Fibroblast of the conjunctiva (primary cell): ENCODE data around the gene PPP2R5D.
"Not testable (repeated sequence)": the region's sequence is repeated elsewhere in the genome, so short reads cannot be mapped to it uniquely, and the experiment has no call there.

Source experiments
- DNase-seq: peaks from one replicate; pipeline ENCODE4 v3.0.0-alpha.2; 2010; ENCODE audit warnings: low read depth

The PPP2R5D gene

DNA sequence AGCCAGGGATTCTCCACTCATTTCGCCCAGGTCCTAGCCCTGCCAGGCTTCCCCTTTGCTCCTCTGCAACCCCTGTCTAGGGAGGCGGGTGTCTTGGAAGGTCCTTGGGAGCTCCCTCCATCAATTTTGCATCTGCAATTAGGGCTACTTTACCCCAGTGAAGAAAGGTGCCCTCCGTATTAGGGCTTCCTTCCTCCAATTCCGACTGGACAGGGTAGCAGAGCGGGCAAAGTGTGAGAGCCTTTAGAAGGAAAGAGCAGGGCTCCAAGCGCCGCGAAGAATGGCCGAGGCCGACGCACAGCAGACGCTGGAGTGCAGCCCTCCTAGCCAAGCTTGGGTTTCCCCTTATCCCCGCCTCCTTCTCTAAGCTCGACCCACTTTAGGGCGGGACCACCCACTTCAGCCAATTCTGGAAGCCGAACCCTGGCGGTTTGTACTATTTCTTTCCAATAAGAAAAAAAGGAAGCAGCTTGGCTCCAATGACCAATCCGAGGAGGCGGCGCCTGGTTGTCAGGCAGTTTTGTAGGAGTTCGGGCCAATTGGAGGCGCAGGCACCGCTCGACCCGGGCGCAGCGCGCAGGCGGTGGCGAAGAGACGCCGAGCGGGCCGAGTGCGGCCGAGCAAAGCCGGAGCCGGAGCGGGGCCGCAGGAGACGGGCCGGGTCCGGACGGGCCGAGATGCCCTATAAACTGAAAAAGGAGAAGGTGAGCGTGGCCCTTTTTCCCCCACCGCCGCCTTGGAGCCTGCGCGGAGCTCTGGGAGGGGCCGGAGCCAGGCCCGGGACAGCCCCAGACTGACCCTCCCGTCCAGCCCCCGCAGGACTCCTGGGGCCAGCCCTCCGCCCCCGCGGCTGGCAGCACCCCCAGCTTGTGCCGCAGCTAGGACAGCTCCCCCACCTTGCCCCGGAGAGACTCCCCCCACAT lies at the start of gene PPP2R5D:
Gene PPP2R5D, plus strand, starts transcription at position 570 of the 923 bp plus-strand sequence. Its CDS starts 108 bp downstream, at position 678.
- DNase-seq: peak; percentile 98

DNA sequence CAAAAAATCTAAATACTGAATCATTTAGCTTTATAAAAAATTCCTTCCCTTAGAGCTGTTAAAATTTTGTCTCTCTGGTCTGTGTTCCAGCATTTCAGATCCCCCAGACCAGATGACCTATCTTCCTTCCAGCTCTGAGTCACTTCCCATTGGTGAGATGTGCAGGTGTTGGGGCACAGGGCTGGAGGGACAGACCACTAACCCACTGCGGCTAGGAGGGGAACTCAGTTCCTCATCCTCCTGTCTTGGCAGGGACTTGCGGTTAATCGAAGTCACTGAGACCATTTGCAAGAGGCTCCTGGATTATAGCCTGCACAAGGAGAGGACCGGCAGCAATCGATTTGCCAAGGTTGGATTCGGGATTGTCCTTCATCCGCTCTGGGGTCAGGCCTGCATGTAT lies 49.0 kb upstream of the PPP2R5D start:
- no peak for DNase-seq

DNA sequence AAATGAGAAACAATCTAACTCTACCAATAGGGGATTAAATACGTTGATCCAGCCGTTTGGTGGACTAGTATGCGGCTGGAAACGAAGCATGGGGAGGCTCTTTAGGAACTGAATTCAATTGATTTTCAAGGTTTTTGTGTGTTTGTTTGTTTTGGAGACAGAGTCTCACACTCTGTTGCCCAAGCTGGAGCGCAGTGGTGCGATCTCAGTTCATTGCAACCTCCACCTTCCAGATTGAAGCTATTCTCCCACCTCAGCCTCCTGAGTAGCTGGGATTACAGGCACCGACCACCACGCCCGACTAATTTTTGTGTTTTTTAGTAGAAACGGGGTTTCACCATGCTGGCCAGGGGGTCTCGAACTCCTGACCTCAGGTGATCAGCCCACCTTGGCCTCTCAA lies 48.0 kb upstream of the PPP2R5D start:
- DNase-seq: no peak

DNA sequence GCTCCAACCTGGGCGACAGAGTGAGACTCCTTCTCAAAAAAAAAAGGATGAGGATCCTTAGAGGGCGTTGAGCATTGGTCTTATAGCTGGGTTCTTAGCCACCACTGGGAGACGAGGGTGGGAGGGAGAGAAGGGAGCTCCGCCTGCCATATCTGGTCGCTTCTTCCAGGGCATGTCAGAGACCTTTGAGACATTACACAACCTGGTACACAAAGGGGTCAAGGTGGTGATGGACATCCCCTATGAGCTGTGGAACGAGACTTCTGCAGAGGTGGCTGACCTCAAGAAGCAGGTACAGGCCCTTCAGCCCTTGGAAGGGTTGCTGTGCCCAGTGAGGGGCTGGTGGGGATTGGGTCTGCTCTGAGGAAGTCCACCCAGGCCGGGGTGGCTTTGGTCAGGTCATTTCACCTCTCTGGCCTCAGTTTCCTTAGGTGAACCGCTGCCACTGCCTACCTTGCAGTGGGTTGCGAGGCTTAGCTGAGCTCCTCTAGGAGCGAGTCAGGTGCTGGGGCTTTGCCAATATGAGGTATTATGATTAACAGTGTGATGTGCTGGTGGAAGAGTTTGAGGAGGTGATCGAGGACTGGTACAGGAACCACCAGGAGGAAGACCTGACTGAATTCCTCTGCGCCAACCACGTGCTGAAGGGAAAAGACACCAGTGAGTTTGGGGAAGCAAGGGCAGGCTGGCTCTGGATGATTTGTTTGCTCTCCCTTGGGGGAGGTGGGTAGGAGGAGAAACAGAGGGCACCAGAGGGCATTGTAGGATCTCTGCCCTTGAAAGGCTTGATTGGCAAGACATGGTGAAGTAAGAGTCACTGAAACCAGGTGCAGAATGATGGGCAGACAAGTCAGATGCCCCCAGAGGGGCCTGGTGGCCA lies 46.6 kb upstream of the PPP2R5D start:
- no peak for DNase-seq

DNA sequence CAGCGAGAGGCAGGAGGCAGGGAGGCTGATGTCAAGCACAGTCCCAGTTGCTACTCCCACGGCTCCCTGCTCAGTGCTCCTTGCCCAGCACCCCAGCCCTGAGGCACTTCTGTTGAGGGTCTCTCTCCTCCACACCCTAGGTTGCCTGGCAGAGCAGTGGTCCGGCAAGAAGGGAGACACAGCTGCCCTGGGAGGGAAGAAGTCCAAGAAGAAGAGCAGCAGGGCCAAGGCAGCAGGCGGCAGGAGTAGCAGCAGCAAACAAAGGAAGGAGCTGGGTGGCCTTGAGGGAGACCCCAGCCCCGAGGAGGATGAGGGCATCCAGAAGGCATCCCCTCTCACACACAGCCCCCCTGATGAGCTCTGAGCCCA lies 46.0 kb upstream of the PPP2R5D start:
- no peak for DNase-seq

DNA sequence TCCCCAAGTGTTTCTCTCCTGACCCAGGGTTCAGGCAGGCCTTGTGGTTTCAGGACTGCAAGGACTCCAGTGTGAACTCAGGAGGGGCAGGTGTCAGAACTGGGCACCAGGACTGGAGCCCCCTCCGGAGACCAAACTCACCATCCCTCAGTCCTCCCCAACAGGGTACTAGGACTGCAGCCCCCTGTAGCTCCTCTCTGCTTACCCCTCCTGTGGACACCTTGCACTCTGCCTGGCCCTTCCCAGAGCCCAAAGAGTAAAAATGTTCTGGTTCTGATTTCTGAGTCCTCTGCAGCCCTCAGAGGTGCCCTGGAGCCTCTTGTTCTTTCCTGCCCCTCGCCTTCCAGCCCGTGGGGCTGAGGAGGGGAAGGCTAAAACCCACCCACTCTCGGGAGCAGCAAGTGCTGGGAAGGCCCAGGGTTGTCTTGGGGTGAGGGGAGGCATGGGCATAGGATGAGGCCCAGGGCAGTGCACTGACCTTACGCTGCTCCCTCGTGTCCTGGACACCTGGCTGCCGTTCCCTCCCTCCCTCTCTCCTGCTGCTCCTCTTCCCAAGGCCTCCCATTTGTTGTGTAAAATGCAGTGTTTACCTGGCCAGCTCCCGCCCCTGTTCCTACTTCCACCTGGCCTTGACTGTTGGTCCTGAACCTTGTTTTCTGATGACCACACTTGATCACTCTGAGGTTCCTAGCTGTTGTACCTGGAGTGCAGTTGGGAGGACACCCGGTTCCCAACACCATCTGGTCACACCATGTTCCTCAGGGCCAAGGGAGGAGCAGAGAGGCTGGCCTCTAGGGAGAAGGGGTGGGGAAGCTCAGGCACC lies 45.2 kb upstream of the PPP2R5D start:
- DNase-seq: no peak

DNA sequence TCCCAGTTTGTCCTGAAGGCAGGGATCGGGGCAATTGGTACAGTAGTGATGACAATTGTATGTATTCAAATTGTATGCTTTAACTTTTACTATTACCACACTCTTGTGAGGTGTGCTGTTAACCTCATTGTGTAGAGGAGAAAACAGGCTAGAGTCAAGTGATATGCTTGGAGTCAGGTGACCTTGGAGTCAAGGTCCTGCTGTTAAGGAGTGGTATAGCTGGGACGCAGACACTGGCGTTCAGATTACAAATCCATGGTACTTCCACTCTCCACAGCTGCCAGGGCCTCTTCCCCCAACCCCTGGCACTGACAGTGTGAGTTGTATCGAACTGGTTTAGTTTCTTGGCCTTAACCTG lies 44.6 kb upstream of the PPP2R5D start:
- DNase-seq: no peak

DNA sequence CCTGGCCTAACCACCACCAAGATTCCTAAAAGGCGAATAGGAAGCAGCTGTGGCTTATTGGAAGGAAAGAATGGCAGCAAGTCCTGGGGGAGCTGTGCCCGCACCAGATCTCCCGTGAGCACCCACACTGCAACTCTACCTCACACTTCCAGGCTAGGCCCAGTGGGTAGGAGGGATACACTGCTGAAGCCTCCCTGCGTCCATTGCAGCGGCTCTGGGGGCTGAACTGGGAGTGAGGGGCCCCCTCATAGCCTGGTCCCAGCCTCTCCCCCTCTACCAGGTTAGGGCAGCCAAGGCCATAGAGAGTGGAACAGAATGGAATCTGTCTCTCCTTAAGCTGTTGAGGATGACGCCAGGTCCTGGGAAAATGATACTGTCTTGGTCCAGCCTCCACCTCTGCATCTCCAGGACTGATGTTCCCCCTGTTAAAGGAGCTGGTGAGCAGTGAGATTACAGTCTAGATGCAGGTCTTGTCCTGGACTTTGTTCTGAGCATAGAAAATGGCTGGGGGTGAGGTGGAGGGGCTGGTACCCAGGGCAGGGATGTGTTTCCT lies 43.8 kb upstream of the PPP2R5D start:
- no peak for DNase-seq

DNA sequence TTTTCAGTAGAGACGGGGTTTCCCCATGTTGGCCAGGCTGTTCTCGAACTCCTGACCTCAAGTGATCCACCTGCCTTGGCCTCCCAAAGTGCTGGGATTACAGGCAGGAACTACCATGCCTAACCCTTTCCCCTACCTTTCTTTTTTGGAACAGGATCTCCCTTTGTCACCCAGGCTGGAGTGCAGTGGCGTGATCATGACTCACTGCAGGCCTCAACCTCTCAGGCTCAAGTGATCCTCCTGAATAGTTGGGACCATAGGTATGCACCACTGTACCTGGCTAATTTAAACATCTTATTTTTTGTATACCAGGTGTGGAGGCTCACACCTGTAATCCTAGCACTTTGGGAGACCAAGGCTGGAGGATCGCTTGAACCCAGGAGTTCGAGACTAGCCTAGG lies 43.0 kb upstream of the PPP2R5D start:
- DNase-seq: not testable (repeated sequence)

DNA sequence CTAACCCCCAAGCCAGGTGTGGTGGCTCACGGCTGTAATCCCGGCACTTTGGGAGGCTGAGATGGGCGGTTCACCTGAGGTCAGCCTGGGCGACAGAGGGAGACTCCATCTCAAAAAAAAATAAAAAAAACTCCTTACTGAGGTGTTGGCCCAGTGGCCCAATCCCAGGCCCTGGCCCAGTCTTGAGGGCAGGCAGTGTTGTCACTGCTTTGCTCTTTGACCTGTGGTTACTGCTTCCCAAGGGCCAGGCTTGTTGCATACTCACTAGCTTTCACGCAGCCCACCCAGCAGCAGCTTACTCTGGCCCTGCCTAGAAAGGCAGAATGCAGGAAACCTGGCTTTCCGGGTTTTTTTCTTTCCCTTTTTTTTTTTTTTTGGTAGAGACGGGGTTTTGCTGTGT lies 41.9 kb upstream of the PPP2R5D start:
- no peak for DNase-seq

DNA sequence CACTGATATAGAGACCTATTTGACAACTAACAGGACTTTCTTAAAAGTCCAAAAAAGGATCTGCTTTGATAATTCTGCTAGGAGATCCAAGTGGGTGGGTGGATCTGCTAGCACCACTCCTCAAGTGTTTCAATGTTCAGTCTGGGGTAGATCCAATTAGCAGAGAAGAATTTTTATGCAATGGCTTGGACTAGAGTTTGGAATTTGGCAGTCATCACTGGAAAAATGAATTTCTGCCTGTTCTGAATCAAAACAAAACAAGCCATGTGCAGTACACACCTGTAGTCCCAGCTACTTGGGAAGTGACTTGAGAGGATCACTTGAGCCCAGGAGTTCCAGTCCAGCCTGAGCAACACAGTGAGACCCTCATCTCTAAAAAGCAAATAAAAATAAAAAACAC lies 36.4 kb upstream of the PPP2R5D start:
- DNase-seq: no peak

DNA sequence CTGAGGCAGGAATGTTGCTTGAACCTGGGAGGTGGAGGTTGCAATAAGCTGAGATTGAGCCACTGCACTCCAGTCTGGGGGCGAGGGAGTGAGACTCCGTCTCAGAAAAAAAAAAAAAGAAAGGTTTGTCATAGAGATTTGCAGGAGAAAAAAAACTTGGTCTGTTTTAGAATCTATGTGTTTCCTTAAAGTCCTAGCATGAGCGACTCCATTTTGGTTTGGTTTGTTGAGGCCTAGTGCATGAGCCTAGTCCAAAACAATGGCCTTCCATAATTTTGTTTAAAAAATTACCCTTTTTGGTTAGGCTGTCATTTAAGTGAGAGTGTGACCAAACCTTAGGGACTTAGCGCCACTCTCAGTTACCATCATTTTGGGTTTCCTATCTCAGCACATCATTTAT lies 32.0 kb upstream of the PPP2R5D start:
- no peak for DNase-seq

DNA sequence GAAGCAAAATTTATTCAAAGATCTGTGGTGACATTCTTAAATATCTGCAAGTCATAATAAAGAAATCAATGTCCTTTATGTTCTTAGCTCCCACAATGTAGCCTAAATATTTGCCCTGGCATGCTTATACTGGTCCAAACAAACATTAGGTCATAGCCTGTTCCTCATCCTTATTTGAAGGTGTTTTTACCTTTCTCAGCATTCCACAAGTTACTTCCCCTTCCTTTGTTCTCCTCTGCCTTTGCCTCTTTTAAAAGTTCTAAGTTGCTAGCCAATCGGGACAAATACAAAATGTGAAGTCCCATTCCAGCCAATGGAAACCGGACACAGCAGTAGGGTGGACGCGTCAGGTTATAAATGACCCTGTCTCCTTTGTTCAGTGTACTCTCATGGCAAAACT lies 30.0 kb upstream of the PPP2R5D start:
- not testable (repeated sequence) for DNase-seq

DNA sequence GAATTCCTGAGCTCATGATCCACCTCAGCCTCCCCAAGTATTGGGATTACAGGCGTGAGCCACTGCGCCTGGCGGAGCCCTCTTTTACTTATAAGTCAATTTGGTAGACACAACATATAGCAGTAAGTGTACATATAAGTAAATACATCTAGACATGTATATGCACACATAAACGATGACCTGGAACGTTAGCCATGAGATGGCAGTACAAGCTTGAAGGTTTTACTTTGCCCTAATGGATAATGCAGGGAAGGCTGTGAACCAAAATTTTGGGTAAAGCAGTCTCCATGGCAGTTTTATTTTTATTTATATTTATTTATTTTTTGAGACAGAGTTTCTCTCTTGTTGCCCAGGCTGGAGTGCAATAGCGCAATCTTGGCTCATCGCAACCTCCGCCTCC lies 26.2 kb upstream of the PPP2R5D start:
- no peak for DNase-seq

DNA sequence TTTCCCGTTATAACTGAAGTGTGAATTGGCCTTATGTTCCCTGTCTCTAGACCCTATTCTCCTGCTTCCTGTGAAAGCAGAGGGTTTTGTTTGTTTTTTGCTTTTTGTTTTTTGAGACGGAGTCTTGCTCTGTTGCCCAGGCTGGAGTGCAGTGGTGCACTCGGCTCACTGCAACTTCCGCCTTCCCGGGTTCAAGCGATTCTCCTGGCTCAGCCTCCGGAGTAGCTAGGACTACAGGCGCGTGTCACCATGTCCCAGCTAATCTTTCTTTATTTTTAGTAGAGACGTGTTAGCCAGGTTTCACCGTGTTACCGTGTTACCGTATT lies 24.5 kb upstream of the PPP2R5D start:
- DNase-seq: no peak

DNA sequence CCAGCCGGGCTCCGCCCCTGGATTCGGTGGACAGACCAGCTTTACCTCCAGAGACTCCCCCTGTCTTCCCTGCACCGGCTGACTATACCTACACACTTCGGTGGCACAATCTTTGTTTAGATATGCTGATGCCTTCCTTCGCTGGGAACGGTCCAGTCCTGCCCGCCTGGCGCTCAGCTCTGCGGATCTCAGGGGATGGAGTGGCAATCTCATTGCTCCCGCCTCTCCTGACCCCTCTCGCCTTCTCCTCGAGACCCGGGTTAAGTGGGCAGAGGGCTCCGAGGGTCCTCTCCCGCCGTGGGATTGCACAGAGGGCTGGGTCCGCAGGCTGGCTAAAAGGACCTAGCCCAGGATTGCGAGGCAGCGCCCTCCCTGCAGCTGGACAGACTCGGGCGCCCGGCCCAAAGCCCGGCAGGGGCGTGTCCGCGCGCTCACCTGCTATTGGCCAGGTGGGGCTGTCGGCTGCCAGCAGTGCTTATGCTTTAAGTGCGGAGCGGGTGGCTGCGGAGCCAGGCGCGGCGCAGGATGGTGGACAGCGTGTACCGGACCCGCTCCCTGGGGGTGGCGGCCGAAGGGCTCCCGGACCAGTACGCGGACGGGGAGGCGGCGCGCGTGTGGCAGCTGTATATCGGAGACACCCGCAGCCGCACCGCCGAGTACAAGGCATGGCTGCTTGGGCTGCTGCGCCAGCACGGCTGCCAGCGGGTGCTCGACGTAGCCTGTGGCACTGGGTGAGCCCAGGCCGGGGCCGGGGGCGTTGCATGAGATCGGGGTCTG lies 23.9 kb upstream of the PPP2R5D start, which contains the start of gene GNMT:
Gene GNMT, plus strand, starts transcription at position 512 of the 777 bp plus-strand sequence. Its CDS starts 14 bp downstream, at position 526.
- DNase-seq: no peak

DNA sequence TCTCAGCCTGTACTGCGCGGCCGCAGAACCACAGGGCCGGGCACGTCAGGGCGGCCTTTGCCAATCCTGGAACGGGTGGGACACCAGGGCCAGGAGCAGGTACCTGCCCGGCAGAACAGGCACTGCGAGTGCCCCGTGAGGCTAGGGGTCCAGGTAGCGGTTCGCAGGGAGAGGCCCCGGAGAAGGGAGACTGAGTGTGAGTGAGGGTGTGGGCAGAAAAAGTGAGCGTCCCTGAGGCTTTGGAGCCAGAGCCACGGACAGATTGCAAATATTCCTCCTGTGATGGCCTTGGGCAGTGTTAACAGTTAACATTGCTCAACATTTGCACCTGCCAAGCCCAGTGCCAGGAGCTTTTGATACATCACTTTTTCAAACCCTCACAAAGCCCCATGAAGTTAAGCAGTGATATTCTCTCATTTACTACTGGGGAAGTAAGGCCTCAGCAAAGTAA lies 23.3 kb upstream of the PPP2R5D start:
- DNase-seq: no peak

DNA sequence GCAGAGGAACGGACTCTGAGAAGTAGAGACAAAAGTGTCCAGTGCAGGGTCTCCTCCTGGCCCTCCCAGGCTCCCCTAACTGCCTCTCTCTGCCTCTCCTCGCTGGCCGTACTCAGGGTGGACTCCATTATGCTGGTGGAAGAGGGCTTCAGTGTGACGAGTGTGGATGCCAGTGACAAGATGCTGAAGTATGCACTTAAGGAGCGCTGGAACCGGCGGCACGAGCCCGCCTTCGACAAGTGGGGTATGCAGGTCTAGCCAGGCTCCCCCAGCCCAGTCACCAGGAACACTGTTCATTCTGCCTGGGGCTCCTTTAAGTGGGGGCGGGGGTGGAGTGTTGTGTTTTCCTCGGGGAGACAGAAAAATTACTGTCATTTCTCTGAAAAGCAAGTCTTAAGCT lies 22.3 kb upstream of the PPP2R5D start:
- DNase-seq: no peak

DNA sequence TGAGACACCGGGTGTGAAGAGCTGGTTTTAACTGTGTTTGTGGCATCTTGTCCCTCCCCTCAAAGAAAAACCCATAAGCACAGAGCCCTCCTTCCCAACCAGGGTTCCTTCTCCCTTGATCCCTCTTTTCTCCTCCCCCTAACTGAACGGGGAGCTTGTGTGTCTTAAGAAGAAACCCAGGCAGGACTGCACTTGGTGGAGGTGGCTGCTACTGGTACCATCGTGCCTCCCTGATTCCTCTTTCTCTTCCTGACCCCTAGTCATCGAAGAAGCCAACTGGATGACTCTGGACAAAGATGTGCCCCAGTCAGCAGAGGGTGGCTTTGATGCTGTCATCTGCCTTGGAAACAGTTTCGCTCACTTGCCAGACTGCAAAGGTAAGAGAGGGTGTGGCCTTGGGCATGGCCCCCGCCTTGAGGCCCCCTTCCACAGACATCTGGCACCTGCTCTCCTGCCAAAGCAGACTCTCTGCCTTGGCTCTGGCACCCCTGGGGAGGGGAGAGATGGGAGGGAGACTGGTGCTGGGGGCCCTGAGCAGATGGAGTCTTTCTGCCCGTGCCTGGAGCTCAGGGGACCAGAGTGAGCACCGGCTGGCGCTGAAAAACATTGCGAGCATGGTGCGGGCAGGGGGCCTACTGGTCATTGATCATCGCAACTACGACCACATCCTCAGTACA lies 21.7 kb upstream of the PPP2R5D start:
- DNase-seq: no peak

DNA sequence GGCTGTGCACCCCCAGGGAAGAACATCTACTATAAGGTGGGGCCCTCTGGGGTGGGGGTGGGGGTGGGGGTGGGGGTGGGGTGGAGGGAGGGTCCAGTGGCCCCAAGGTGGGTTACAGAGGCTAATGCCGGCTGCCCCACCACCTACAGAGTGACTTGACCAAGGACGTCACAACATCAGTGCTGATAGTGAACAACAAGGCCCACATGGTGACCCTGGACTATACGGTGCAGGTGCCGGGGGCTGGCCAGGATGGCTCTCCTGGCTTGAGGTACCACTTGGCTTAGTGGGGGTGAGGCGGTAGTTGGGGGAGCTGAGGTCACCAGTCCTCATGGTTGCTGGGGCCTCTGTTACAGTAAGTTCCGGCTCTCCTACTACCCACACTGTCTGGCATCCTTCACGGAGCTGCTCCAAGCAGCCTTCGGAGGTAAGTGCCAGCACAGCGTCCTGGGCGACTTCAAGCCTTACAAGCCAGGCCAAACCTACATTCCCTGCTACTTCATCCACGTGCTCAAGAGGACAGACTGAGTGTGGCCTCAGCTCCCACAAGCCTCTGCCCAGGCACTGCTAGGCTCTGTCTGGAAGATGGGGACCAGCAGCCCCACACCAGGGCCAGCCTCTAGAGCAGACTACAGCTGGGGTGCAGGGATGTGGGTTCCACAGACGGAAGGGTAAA lies 21.1 kb upstream of the PPP2R5D start:
- no peak for DNase-seq
